Type B pancreatic cell (in vitro differentiated cells): ENCODE measurements around the gene TOR1AIP2. TPM values are rescaled to one million over a fixed set of nuclear protein-coding genes. Genes with fewer than 3 reads are reported as not detected.
"Not testable (repeated sequence)": the region's sequence is repeated elsewhere in the genome, so short reads cannot be mapped to it uniquely, and the experiment has no call there.

ENCODE experiments used
- DNase-seq: peaks from one replicate; pipeline ENCODE4 v3.0.0; 2021; ENCODE audit warnings: mixed read lengths; ENCODE audit not compliant: unreplicated experiment; ENCODE audit errors: extremely low spot score
- H3K27ac Mint-ChIP-seq: 2 replicates; pipeline ENCODE4 v1.8.0; 2021; ENCODE audit warnings: mild to moderate bottlenecking, mixed read lengths
- H3K27me3 Mint-ChIP-seq: 2 replicates; pipeline ENCODE4 v1.8.0; 2021; ENCODE audit warnings: mixed read lengths
- H3K36me3 Mint-ChIP-seq: 2 replicates; pipeline ENCODE4 v1.8.0; 2021; ENCODE audit warnings: mixed read lengths
- H3K4me1 Mint-ChIP-seq: one replicate; pipeline ENCODE4 v1.8.0; 2021; ENCODE audit warnings: mixed read lengths; ENCODE audit not compliant: unreplicated experiment
- H3K4me3 Mint-ChIP-seq: 2 replicates; pipeline ENCODE4 v1.8.0; 2021; ENCODE audit warnings: mild to moderate bottlenecking, mixed read lengths
- H3K9me3 Mint-ChIP-seq: 2 replicates; pipeline ENCODE4 v1.8.0; 2021; ENCODE audit warnings: mixed read lengths
- total RNA-seq: library from RNA; stranded (reverse); gene quantifications from 2 replicates; pipeline ENCODE4 v1.2.1, GENCODE V29; 2021; ENCODE audit warnings: low replicate concordance
- TF ChIP-seq, protein P1 (sequence below): fragments of 200-600 bp; sonication (generic); conservative IDR thresholded peaks from 2 replicates; pipeline ENCODE4 v1.5.0; 2021; ENCODE audit warnings: antibody characterized with exemption, mild to moderate bottlenecking

Gene TOR1AIP2
- total RNA-seq, 1 donor from 2014 or later: 90.6 TPM

DNA sequence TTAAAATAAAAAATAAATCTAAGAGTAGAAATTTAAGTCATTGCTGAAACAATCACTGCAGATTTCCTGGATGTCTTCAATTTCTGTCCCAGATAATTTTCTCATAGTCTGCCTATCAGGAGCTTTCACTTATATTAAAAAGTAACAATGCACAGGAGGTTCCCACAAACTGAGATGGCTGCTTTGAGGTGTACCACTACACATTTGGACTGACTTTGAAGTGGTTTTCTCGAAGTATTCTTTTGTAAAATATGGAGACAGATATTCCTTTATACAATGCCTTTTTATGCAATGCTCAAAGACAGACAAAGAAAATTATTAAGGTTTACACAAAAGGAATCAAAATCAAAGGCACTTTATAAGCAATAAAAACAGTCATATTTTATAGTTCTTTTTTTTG, 24.5 kb downstream of the TOR1AIP2 start:
- Mint-ChIP-seq H3K27me3 (no peaks in the 10 kb centered on the region), H3K27ac (no peak overlapping the region), H3K36me3 (peaks cover 30% of the 10 kb centered on the region), H3K4me1 (no peaks in the 10 kb centered on the region), H3K4me3 (no peak overlapping the region), H3K9me3 (no peaks in the 10 kb centered on the region)
- DNase-seq: no peak
- TF ChIP-seq, protein P1, sequence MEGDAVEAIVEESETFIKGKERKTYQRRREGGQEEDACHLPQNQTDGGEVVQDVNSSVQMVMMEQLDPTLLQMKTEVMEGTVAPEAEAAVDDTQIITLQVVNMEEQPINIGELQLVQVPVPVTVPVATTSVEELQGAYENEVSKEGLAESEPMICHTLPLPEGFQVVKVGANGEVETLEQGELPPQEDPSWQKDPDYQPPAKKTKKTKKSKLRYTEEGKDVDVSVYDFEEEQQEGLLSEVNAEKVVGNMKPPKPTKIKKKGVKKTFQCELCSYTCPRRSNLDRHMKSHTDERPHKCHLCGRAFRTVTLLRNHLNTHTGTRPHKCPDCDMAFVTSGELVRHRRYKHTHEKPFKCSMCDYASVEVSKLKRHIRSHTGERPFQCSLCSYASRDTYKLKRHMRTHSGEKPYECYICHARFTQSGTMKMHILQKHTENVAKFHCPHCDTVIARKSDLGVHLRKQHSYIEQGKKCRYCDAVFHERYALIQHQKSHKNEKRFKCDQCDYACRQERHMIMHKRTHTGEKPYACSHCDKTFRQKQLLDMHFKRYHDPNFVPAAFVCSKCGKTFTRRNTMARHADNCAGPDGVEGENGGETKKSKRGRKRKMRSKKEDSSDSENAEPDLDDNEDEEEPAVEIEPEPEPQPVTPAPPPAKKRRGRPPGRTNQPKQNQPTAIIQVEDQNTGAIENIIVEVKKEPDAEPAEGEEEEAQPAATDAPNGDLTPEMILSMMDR: no peak

DNA sequence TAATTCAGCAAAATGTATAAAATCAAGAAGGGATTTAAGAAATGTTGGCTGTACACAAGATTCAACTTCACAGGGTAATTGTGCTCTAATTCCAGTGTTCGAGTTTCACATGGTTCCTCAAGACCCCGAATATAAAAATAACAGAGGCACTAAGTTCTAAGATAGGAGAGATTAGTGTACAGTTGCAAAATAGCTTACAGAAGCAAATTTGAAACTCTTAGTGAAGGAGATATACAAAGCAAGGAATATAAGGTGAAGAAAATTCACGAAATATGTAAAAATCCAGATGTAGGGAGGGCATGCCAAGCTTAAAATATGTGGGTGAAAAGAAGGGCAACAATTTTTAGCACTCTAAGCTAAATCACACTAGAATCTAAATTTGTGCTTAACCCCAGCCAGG, 29.4 kb downstream of the TOR1AIP2 start:
- TF ChIP-seq, protein P1: no peak
- Mint-ChIP-seq H3K4me1 (no peaks in the 10 kb centered on the region), H3K4me3 (no peak overlapping the region), H3K27me3 (no peaks in the 10 kb centered on the region), H3K36me3 (peaks cover 24% of the 10 kb centered on the region), H3K9me3 (no peaks in the 10 kb centered on the region), H3K27ac (no peak overlapping the region)
- DNase-seq: no peak

DNA sequence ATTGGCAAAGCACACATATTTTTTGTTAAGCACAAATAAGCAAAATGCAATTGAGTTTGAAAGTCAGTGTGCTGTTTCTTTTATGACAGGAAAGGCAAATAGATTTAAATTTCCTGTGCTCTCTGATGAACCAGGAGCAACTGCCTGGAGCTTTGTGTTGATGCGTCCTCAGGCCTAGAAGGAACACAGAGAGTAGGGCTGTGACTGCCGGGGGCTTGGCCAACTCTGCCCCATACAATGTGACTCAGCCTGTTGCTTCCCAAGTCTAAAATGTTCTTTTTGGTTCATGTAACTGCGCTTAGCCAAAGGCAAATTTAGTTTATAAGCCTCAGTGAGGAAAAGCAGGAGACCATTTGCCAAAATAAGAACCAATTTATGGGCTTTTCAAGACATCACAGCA, 37.5 kb downstream of the TOR1AIP2 start:
- H3K27ac Mint-ChIP-seq: peak overlapping the region; percentile 72
- H3K4me3 Mint-ChIP-seq: no peak overlapping the region
- DNase-seq: no peak
- peaks cover 4% of the 10 kb centered on the region for H3K4me1 Mint-ChIP-seq
- H3K9me3 Mint-ChIP-seq: peaks cover 3% of the 10 kb centered on the region
- no peaks in the 10 kb centered on the region for H3K27me3 Mint-ChIP-seq
- H3K36me3 Mint-ChIP-seq: peaks cover 15% of the 10 kb centered on the region
- TF ChIP-seq, protein P1: no peak

DNA sequence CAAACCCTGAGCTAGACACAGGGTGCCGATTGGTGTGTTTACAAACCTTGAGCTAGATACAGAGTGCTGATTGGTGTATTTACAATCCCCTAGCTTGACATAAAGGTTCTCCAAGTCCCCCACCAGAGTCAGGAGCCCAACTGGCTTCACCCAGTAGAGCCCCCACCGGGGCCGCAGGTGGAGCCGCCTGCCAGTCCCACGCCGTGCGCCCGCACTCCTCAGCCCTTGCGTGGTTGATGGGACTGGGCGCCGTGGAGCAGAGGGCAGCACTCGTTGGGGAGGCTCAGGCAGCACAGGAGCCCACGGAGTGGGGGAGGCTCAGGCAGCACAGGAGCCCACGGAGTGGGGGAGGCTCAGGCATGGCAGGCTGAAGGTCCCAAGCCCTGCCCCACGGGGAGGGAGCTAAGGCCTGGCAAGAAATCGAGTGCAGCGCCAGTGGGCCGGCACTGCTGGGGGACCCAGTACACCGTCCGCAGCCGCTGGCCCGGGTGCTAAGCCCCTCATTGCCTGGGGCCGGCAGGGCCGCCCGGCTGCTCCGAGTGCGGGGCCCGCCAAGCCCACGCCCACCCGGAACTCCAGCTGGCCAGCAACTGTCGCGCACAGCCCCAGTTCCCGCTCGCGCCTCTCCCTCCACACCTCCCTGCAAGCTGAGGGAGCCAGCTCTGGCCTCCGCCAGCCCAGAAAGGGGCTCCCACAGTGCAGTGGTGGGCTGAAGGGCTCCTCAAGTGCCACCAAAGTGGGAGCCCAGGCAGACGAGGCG, 40.7 kb downstream of the TOR1AIP2 start:
- H3K36me3 Mint-ChIP-seq, H3K27me3 Mint-ChIP-seq, H3K4me1 Mint-ChIP-seq, H3K9me3 Mint-ChIP-seq, H3K4me3 Mint-ChIP-seq, H3K27ac Mint-ChIP-seq: not testable (repeated sequence)
- peak; percentile 63 for DNase-seq

DNA sequence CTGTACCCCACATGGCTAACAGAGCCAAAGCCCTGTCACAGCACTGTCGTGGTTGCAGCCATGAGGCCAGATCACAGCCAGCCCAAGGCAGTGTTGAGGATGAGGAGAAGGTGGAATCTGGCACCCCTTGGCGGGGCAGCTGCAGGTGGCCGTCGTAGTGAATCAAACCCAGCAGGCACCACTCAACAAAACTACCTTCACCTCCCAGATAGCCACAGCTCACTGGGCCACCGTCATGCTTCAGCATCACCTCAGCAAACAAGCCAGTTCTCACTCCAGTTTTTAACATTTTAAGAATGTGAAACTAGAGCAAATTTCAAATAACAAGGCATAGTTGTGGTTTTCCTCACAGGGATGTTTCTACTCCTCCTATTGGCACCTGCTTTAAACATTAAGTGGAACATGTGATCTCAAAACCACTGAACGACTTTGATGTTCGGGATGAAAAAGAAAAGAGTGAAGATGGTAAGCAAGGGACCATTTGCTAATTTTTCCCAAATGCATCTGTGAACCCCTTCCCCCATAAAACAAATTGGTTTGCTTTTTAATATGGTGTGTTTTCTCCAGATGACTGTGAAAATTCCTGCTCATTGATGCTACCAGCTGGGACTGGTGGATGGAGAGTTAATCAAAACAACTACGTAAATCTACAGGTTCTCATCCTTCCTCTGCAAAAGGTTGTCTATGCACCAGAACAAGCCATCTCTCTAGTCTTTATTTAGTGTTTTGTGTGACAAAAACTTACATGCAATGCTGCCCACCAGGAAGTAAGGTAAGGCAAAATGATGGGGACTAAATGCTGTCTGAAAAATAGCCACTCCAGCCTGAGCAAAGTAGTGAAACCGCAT, 45.5 kb downstream of the TOR1AIP2 start:
- H3K27me3 Mint-ChIP-seq: no peaks in the 10 kb centered on the region
- TF ChIP-seq, protein P1: no peak
- no peaks in the 10 kb centered on the region for H3K9me3 Mint-ChIP-seq
- H3K36me3 Mint-ChIP-seq: no peaks in the 10 kb centered on the region
- peaks cover 2% of the 10 kb centered on the region for H3K4me1 Mint-ChIP-seq
- peak; percentile 42 for DNase-seq
- H3K4me3 Mint-ChIP-seq: no peak overlapping the region
- H3K27ac Mint-ChIP-seq: no peak overlapping the region

DNA sequence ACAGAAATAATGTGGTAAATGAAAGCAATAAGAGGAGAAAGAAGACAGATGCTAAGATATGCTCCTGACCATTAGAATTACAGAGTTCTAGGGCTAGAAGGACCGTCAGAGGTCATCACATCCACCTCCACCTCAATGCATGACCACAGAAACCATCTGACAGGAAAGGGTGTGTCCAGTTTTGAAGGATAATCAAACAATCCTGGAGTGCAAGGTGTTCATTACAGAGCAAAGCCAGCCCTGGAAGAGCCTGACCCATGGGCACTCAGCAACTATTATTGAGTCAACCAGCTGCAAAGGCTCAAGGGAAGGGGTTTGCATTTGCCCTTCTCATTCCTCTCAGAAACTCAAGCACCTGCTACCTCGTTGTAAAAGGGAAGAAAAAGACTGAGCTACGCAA, 46.4 kb downstream of the TOR1AIP2 start:
- no peaks in the 10 kb centered on the region for H3K36me3 Mint-ChIP-seq

More for the DNA sequence above, 46.4 kb downstream of the TOR1AIP2 start:
- TF ChIP-seq, protein P1: no peak
- H3K27me3 Mint-ChIP-seq: no peaks in the 10 kb centered on the region
- no peak overlapping the region for H3K4me3 Mint-ChIP-seq
- no peak overlapping the region for H3K27ac Mint-ChIP-seq
- no peaks in the 10 kb centered on the region for H3K9me3 Mint-ChIP-seq
- DNase-seq: no peak
- peaks cover 8% of the 10 kb centered on the region for H3K4me1 Mint-ChIP-seq
